Measurements from ENCODE around the gene KRT20. TPM values are rescaled to one million over a fixed set of nuclear protein-coding genes. Genes with fewer than 3 reads are reported as not detected.

Gene KRT20
- total and polyA plus RNA-seq, 7 donors: 0.08 to 0.35 (median 0.21) TPM; not detected in 4

GRCh38 chr17:40848583-40849235 lies 36.3 kb downstream of the KRT20 start:
- Histone ChIP-seq H3K4me1 (no peaks in the 10 kb centered on the region), H3K27me3 (ENCODE audit: insufficient read depth in 3 of 3, low read length in 2 of 3) (peaks cover 0 to 13% (median 0%) of the 10 kb centered on the region in 3 donors), H3K9me3 (no peaks in the 10 kb centered on the region), H3K4me3 (no peak overlapping the region), H3K27ac (no peak overlapping the region), H3K36me3 (ENCODE audit: insufficient read depth in 1 of 2, low read depth in 1 of 2) (no peaks in the 10 kb centered on the region)
- ATAC-seq: no peak
- no peak for DNase-seq
- intact Hi-C loops (cut with DNase I): no loop called here
- TF ChIP-seq CTCF (IDR thresholded peaks at IDR 0.05): no peak
- 69 to 100% (median 91%) methylated on average over 1 of the region's 1 CpG for WGBS, 3 donors

- WGBS, 3 donors: 27 to 40% (median 34%) methylated on average over 1 of the region's 1 CpG
- no peak overlapping the region for H3K4me3 ChIP-seq
- H3K27me3 ChIP-seq (ENCODE audit: insufficient read depth in 3 of 3, low read length in 2 of 3): peaks cover 0 to 13% (median 2%) of the 10 kb centered on the region in 3 donors
- no peaks in the 10 kb centered on the region for H3K36me3 ChIP-seq (ENCODE audit: insufficient read depth in 1 of 2, low read depth in 1 of 2)
- H3K4me1 ChIP-seq: no peaks in the 10 kb centered on the region
- no peak overlapping the region for H3K27ac ChIP-seq
- intact Hi-C loops (cut with DNase I): no loop called here
- DNase-seq: no peak
- TF ChIP-seq CTCF (IDR thresholded peaks at IDR 0.05): no peak
- no peaks in the 10 kb centered on the region for H3K9me3 ChIP-seq
- peak in 1 of 4 donors; percentile 75 for ATAC-seq
Observed at GRCh38 chr17:40846515-40847144, 38.4 kb downstream of the KRT20 start.

- Histone ChIP-seq H3K9me3 (no peaks in the 10 kb centered on the region), H3K36me3 (ENCODE audit: insufficient read depth in 1 of 2, low read depth in 1 of 2) (no peaks in the 10 kb centered on the region), H3K27ac (no peak overlapping the region), H3K27me3 (ENCODE audit: insufficient read depth in 3 of 3, low read length in 2 of 3) (peaks cover 0 to 13% (median 2%) of the 10 kb centered on the region in 3 donors), H3K4me3 (no peak overlapping the region), H3K4me1 (no peaks in the 10 kb centered on the region)
- intact Hi-C loops (cut with DNase I): no loop called here
- ATAC-seq (no peak), DNase-seq (no peak)
- WGBS, 3 donors: 69 to 84% (median 81%) methylated on average over 4 of the region's 4 CpGs
- no peak for TF ChIP-seq CTCF (IDR thresholded peaks at IDR 0.05)
Observed at GRCh38 chr17:40844671-40845107, 40.4 kb downstream of the KRT20 start.

- 59 to 94% (median 64%) methylated on average over 3 of the region's 3 CpGs for WGBS, 3 donors
- no peaks in the 10 kb centered on the region for H3K36me3 ChIP-seq (ENCODE audit: insufficient read depth in 1 of 2, low read depth in 1 of 2)
- no peak for TF ChIP-seq CTCF (IDR thresholded peaks at IDR 0.05)
- no peaks in the 10 kb centered on the region for H3K4me1 ChIP-seq
- H3K27me3 ChIP-seq (ENCODE audit: insufficient read depth in 3 of 3, low read length in 2 of 3): peaks cover 0 to 13% (median 2%) of the 10 kb centered on the region in 3 donors
- no peaks in the 10 kb centered on the region for H3K9me3 ChIP-seq
- H3K27ac ChIP-seq: no peak overlapping the region
- no peak overlapping the region for H3K4me3 ChIP-seq
- ATAC-seq: no peak
- no peak for DNase-seq
- intact Hi-C loops (cut with DNase I): no loop called here
Observed at GRCh38 chr17:40843242-40843641, 41.8 kb downstream of the KRT20 start.
